Raji (cell line): Measurements from ENCODE around the gene PPP1R16B.

Experiments used
- POLR2A ChIP-seq: IDR thresholded peaks from 2 replicates; pipeline ENCODE4 v1.6.1; 2011; ENCODE audit warnings: low read depth, low read length, control low read depth; ENCODE audit not compliant: insufficient read depth

Gene PPP1R16B

GRCh38 chr20:38806855-38807655 lies 1.6 kb downstream of the PPP1R16B start:
- peak; percentile 35; the same call in 1 of the 2 replicates for TF ChIP-seq POLR2A

DNA sequence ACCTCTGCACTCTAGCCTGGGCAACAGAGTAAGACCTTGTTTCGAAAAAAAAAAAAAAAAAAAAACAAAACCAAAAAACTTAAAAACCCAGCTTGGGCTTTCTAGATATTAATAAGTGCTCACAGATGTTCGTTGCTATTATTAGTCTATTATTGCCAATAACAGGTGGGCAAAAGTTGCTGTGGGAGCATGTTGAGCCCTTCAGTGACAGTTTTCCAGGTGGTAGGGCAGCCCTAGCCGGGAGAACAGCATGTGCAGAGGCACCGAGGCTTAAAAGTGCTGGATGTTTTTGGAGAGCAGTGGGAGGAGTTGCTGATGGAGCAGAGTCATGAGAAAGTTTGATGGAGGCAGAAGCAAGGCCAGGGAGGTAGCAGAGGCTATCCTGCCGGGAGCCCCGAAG lies 4.4 kb downstream of the PPP1R16B start:
- TF ChIP-seq POLR2A, result no peak

GRCh38 chr20:38810926-38811630 lies 5.6 kb downstream of the PPP1R16B start:
- TF ChIP-seq POLR2A, result no peak

GRCh38 chr20:38811769-38812168 lies 6.3 kb downstream of the PPP1R16B start:
- no peak for TF ChIP-seq POLR2A

DNA sequence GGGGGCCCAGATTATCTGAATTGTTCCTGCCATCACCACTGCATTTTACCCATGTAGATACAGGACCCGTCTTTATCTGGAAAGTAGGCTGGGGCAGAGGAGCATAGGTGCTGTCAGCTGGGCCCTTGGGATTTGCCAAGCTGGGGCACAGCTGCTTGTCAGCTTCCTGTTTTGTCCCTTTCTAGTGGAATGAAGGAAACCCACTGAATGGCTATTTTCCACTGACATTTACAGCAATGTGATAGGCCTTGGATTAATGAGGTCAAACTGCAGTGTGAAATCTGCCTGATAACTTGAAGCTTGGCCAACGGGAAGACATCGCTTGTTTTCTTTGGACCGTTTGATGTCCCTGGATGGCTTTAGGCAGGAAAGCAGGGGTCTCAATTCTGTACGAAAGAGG lies 6.7 kb downstream of the PPP1R16B start:
- no peak for TF ChIP-seq POLR2A

DNA sequence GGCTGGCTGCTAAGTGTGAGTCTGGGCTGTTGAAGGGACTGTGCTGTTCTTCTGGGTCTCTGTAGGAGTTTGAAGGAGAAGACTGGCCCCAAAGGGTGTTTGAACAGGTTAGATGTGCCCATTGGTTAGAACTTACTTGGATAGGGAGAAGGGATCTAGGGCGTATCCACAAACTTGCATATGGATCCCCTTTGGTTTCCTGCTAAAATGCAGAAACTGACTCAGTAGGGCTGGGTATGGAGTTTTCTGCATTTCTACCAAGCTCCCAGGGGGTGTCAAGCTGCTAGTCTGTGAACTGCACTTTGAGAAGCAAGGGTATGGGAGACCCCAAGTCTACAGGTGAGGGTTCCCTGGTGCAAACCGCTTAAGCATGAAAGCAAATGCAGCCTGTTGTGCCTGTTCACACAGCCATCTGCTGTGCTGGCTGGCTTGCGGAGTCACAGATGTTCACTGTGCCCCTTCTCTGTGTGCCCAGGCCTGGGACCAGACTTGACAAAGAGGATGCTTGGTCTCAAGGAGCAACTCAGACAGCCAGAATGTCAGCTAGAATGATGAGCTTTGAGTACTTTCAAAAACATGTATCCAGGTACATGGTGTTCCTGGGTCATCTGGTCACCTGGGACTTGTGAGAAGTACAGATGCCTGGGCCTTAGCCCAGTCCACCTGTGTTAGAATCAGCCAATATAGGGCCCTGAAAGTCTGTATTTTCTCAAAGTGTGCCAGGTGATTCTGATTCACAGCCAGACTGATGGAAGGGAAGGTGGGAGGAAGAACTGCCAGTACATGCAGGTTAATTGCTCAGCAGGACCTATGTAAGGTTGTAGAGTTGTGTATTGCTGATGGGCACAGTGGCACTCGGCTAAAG lies 7.4 kb downstream of the PPP1R16B start:
- no peak for TF ChIP-seq POLR2A

DNA sequence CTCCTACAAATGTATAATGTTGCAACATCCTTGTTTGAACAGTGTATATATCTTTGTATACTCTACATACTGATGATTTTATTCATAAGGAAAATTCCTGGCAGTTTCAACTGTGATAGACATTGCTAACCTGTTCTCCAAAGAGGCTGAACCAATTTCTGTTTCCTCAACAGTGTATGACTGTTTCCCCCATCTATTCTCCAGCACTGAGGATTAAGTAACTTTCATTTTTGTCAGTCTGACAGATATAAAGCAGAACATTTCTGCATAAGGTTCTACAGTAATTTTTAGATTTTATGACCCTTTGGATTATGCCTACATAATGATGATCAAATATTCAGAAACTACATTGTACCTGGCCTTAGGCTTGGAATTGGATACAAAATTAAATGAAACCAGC lies 9.9 kb downstream of the PPP1R16B start:
- no peak for TF ChIP-seq POLR2A

GRCh38 chr20:38818113-38819065 lies 12.9 kb downstream of the PPP1R16B start:
- no peak for TF ChIP-seq POLR2A

DNA sequence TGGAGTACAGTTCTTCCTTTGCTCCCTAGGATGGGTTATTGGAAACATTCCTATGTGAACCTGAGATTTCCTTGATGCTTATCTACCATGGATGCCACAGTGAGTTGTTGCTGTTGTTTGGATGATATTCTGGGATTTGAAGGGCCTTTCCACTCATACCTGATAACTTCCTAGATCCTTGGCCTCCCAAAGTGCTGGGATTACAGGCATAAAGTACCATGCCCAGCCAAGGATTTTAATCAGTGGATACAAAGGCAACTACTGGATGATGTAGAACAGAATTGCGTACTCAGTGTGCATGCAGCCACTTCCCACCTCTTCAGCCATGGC lies 20.0 kb downstream of the PPP1R16B start:
- TF ChIP-seq POLR2A, result no peak

- TF ChIP-seq POLR2A, result no peak
Measured at GRCh38 chr20:38825901-38826625, 20.6 kb downstream of the PPP1R16B start.

- no peak for TF ChIP-seq POLR2A
Measured at GRCh38 chr20:38827770-38828281, 22.3 kb downstream of the PPP1R16B start.

DNA sequence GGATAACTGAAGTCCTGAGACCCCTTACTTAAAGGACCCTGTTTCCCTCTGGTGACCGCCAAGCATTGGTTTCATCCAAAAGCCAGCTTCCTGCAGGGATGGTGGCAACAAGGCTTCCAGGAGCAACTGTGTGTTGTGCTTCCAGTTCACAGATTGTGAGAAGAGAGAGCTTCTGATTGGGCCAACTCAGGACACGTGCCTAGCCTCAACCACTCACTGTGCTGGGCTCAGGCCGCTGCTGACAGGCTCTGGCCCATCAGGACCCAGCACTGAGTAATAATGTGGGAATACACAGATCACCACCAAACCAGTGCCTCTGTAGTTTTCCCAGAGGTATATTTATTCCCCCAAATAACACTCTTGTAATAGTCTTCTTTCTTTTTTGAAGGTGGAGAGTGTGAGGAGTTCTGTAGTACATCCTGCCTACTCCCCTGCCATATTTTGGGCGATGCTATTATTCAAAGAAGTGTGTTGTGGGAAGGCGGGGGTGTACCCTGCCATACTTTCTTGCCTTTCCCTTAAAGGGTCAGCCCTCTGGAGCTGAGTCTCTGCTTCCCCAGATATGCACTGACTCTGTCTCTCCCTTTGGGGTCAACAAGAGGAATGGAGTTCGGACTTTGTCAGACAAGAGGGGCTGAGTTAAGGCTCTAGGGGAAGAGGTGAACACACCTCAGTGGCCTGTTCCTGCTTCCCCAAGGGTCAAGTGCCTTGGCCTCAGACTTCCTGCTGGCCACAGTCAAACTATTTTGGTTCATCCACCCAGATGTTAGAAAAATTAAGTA lies 23.2 kb downstream of the PPP1R16B start:
- no peak for TF ChIP-seq POLR2A
